Measurements from ENCODE around the gene CD44.

CD44 gene

DNA sequence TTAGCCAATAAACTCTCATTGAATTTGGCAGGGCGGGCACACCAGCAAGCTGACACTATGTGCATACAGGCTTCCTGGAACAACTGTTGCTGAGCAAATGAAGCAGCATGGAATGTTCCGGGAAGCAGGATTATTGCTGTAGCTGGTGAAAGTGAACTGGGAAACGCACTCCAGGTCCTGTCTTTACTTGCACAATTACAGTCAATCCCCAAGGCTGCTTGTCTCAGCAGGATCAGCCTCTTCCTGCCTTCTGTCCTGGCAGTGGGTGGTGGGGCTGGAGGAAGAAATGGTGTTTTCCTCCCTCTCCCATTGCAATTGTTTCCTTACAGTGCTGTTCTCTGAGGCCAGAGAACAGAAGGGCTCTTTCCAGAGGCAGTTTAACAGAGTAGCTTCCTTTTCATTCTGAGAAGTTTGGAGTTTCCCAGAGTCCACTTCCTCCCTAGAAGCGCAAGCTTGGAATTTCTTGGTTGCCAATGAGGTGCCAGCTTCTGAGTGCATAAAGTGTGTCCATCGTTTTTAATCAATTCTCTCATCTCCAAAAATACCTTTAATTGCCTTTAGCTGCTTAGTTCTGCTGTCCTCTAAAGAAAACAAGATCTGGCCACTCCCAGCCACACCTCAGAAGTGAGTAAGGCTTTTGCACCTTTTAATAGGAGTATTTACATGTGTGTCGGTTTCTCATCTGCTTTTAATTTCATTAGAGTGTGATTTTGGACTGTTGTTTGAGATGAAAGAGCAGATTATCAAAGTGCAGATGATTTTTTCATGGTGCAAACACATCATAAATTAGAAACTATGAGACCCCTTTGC is 19.9 kb downstream of the CD44 start:
- no peak for DNase-seq (ENCODE audit: low read depth, low spot score)

DNA sequence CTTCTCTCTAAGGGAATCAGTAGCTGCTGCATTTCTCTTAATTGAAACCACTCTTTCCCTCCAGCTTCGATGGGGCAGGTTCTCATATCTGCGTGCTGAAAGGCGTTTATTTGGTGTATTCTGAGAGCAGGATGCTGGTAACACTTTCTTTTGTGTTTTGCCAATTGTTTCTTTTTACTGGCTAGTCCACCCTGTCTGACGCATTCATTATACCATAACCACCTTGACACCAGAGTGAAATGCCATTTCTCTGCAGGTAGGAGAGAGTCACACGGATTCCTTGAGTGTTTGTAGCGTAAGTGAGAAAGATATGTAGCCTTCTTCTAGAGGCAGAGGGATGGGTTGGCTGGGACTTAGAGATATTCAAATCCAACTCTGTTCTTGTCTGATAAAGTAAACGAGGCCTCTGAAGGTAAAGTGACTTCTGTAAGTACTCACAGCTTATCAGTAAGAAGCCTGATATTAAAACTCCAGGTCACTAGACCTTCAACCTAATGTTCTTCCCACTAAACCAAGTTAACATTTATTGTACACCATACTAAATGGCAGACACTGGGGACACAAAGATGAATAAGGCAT is 21.4 kb downstream of the CD44 start:
- no peak for DNase-seq (ENCODE audit: low read depth, low spot score)

DNA sequence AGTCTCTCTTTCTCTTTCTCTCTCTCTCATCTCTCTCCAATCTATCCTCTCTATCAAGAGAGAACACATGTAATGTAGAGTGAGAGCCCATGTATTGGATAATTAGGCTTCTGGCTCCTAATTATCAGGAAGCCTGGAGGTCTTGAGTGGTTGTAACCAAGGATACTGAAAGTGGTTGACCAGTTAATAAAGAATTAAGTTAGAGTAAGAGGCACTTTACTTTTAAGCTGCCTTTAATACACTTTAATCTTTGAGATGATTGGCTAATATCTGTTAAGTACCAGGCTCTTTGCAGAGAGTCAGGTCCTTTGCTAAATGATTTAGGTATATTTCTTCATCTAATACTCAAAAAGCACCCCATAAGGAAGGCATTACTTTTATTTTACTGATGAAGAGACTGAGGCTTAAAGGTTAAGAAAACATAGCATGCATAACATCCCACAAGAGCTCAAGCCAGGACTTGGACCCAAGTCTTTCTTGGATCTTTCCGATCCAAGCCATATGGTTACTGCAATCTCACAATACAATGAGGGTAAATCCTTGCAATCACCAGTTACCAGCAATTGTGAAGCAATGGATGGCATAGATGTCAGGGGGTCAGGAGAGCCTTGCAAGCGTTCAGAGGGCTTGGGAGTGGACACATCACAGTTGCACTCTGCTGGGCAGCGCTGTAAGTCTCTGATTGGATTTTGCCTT is 22.1 kb downstream of the CD44 start:
- no peak for DNase-seq (ENCODE audit: low read depth, low spot score)

DNA sequence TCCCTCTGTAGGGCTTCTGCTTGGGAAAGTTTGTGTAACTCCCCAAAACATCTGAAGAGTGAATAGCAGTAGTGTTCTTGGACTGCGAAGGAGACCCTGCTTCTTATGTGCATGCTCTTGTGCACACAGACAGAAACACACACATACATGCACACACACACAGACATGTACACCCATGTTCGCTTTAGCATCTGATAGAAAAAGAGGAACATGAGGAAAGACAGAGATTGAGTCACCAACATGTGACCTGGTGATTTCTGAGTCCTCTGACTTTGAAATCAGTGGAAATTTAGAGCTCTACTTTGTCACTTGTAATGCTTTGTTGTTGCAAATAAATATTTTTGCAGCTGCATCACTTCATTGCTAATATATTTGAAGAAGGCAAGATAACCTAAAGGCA is 23.8 kb downstream of the CD44 start:
- DNase-seq (ENCODE audit: low read depth, low spot score) = no peak

DNA sequence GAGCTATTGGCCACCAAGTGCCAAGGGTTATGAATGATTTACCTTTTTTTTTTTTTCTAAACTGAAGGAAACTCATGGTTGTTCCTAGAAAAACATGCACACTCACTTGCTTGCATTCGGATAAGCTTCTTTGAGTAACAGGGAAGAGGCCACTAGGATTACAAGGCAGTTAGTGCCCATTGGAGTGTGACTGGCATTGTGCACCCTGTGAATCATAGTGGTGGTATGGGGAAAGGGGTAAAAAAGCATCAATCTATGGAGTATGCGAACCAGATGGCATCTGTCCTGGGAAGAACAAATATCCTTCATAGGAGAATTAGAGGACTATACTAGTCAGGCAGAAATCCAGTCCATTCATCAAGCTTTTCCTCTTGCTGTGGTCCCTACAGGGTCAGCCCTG is 24.2 kb downstream of the CD44 start:
- DNase-seq (ENCODE audit: low read depth, low spot score) = no peak

DNA sequence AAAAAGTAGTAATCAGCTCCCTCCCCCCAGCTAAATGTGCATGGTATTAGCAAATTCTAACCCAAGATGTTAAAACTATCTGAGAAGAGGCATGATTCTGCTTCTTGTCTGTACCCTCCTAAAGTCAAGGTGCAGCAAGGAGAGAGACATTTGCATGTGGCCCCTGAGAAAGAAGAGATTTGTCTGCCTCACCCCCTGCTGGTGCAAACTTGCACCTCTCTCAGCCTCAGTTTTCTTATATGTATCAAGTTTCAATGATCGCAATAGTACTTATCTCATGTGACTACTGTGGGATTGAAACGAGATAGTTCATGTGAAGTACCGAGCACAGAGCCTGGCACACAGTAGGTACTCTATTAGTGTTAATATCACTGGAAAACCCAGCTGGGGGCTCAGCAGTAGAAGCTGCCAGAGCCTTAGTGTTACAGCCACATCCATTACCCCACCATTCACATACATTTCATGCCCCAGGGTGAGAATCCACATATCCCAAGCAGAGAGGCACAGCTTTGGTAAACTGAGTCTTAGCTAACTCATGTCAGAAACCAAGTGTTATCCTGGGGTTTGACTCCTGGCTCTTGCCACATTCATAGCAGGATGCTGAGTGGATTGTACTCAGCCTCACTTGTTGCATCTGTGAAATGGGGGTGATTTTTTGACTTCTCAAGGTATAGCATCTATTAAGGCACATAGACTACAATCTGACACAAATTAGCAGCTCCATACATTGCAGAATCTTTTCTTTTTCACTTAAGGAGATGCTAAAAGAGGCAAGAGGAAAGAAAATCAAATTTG is 24.9 kb downstream of the CD44 start:
- DNase-seq (ENCODE audit: low read depth, low spot score) = no peak

DNA sequence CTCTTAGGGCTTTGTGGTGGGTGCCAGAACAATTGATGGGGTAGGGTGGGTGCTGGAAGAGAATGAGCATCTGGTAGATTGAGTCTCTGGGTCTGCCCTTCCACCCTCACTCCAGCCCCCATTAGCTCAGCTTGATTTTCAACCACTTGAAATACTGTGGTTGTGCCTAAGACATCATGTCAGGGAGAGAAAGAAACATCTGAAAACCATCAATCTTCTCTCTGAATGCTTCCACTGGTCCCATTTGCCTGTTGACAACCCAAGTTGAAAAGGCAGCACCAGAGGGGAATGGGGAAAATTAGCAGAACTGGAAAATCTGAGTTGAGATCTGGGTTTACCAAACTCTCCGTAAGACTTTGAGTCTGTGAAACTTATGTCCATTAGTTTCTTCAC is 26.1 kb downstream of the CD44 start:
- DNase-seq (ENCODE audit: low read depth, low spot score) = no peak

DNA sequence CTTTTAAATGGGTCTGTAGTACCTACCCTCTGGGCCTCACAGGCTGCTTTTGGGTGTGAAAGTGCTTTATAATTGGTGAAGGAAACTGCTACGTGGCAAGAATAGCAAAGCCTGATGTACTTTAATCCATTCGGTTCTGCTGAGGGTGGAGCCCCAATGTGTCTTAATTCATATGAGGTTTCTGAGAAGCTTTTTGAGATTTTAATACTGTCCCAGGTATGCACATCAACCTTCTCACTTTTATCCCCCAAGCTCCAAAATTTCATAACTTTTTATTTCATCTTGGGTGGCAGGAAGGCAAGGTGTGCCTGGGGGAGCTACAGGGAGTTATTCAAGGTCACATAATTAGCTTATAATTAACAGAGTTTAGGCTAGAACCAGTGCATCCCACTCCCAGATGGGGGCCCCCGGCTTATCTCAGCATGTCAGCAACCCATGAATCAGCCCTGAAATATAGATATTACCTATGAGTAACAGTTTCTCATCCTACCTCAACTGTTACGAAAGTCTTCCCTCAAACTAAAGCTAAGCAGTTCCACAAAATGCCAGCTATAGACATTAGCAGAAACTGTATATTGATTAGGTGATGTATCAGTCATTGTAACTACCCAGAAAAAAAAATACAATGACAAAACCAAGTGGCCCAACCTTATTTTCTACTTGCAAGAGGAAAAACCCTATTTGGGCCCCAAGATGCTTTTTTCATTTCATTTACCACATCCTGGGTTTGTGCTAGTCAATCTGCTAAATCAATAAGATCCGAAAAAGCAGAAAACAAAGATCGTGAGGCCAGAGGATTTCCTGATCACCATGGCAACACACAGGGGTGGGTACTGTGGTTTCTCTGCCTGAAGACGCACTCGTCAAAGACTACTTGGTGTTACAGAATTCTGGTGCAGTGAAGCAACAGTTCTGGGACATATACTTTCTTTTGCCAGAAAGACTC is 26.7 kb downstream of the CD44 start:
- DNase-seq (ENCODE audit: low read depth, low spot score) = no peak

DNA sequence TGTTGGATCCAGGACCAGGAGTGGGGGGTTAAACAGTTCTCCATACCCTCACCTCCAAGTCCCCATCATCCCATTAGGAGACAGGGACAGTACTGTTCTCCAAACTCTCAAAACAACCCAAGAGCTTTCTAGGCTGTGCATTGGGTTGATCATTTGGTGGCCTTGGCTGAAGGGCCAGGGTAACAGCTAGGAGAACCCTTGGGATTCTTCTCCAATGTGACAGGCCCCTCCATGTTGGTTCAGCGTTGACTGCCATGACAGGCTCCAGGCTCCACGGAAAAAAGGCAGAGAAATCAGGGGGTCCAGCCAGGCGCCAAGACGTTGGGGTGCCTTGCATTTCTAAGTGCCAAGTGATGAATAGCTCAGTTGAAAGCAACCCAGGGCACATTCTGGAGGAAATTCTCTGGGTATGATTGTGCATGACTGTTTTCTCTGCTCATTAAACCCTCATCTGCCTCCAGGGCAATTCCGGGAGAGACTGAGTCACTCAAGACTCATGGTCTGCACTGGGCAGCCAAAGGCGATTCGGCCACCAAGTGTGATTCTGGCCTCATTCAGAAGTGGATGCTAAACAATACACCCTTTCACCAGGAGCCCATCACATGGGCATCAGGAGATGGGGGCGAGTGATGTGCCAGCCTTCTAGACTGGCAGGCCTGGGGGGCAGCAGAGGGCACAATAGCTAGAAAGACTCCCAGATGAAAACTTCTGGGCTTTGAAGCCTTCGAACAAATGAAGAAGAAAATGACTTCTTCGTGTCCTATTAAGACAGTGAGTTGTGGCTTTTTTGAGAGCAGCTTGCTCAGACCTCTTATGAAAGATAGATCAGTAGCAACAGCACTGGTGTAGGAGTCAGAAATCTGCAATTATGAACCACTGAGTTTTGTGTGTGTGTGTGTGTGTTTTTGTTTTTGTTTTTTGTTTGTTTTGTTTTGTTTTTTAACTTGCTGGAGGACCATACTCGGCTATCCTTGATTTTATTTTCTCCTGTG is 27.7 kb downstream of the CD44 start:
- DNase-seq (ENCODE audit: low read depth, low spot score) = no peak

DNA sequence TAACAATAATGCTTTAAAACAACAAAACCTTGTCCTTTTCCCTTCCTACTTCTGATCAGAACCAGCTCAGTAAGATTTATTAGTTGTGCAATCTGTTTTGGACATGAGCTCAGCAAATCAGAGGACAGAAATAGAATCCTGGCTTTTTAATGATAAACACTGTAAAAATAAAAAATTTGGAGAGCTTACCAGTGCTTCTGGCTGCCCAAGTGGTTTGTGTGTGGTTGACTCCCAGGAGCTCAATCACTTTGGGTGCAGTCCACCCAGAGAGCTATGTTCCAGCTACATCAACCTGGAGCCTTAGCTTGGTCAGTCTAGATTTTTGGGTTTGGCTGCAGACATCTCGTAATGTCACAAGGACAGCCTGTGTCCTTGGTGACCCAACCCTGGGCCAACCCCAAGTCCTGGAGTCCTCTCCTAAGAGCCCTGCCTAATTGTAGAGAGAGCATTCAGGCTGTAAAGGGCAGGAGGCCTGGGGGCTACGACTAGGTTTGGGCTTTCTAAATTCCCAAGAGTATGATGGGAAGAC is 28.5 kb downstream of the CD44 start:
- no peak for DNase-seq (ENCODE audit: low read depth, low spot score)

DNA sequence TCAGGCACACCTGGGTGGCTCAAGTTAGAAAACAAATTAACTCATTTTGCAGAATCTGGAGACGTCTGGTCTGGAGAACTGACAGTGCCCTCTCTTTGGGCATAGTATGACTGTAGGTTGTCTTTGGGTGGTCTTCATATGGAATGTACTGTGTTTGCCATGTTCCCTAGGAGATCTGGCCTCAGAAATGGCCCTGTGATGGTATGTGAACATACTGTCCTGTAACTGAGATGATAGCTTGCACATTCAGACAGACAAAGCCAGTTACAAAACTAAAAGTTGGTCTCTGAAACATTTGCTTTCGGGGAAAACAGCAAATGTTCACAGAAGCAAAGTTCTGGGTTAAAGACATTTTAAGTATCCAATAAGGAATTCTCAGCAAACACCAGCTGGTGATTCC is 29.7 kb downstream of the CD44 start:
- no peak for DNase-seq (ENCODE audit: low read depth, low spot score)

DNA sequence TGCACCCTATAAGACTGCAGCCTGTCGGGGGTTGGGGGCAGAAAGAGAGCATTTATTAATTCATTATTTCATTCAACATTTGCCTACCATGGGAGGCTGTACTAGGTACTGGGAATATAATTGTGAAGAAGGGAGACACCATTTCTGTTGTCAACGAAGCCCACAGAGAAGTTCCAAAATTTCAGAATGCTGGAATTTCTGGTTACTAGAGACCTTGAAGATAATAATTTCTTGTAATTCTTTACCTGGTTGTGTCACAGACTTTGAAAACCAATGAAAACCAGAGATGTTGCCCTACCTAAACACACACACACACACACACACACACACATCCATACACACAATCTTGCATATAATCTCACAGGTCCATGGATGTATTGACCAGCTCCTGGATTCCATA is 30.1 kb downstream of the CD44 start:
- no peak for DNase-seq (ENCODE audit: low read depth, low spot score)

DNA sequence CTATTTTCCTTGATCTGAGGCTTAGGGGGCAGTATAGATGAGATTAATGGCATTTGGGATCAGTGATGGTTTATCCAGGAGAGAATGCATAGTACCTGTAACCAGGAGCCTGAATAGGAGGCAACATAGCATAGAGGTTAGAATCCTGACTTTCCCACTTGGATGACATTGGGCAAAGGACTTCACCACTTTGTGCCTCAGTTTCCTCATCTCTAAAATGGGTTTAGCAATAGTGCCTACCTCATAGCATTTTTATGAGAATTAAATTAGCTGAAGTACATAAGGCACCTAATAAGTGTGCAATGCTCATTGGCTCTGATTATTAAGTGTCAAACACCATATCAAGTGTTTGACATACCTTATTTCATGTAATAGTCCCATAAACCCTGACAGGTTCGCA is 30.8 kb downstream of the CD44 start:
- no peak for DNase-seq (ENCODE audit: low read depth, low spot score)

DNA sequence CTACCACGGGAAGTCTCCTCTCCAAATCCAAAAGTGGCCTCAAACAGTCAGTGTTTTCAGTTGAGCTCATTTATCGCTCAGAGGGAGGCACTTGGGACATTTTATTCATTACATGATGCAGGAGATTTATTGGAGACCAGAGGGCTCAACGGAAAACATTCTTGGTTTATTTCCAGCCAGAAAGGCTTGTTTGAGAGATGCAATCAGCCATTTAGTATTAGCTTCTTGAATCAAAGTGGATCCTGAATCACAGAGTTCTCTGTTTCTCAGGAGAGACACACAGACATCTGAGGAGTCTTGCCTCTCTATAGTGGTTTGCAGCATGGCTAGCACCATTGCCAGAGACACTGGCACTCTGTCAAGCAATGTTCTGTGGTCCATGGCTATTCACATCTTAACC is 31.5 kb downstream of the CD44 start:
- no peak for DNase-seq (ENCODE audit: low read depth, low spot score)

DNA sequence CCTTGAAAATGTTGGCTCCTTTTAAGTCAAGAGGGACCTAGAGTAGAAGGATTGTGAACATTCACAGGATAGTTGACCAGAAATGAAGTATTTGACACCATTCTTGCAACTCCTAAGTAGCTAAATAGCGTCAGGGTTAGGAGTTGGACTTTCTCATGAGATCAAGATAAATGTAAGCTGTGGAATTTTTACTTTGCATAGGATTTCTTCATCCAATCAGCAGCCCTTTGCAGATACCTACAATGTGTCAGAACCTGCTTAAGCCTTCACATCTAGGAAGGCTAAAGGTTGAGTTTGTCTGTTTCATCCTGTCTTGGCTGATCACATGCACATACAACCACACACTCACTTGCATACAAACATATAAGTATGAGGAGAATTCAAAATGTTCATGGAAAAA is 32.3 kb downstream of the CD44 start:
- no peak for DNase-seq (ENCODE audit: low read depth, low spot score)

DNA sequence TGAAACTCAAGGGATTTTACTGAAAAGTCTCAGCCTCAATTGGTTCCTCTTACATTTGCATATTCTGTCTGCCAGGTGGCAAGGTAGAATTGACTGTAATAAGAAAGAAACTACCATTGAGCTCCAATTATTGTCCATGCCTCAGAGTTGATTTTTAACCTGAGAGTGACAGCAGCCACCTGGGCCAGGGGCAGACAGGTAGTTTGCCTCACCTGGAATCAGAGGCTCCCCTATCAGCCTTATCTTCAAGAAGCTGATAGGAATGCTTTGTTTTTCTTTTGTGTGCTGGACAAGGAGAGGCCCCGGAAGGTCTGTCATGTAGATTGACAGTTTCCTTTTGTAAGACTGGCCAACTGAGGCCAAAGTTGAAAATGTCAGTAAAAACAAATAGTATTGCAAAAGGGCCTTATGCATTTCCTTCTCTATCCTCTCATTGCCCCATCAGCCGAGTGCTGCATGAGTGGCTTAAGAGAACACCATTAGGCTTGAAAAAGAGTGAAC is 34.1 kb downstream of the CD44 start:
- no peak for DNase-seq (ENCODE audit: low read depth, low spot score)

DNA sequence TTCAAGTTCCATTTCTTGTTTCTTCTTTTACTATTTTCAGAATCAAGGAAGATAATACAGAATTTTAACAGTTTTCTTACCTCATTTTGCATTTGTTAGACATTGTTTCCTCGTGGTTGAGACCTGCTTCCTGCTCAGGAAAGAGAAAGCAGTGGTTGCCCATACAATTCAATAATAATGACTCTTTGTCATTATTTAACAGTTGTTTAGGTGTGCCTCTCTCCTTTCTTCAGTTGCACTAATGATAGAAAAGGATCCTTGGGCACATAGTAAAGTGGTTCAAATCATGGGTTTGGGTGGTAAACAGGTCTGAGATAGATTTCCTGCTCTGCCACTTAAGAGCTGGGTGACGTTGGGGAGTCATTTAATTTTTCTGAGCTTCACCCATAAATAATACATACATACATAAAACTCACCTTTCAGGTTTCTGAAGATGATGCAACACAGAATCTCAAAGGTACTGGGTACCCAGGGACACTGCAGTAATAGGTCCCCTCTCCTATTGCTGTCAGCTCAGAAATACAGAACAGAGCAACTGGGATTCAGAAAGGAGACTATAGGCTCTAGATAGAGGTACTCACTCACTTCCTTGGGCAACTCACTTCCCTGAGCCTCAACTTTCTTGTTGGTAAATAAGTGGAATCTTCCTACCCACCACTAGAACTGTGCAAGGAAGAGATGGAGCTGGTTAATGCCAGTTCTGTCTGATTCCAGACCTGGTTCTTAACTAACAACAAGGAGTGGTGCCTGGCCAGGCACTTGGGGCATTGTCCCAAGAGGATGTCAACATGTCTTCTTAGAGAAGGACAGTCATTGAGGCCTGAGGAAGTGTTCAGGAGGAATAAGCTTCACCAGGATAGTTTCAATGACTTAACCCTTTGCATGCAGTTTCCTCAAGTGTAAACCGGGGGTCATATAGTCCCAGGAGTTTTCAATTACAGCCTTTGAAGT is 34.9 kb downstream of the CD44 start:
- DNase-seq (ENCODE audit: low read depth, low spot score) = no peak

DNA sequence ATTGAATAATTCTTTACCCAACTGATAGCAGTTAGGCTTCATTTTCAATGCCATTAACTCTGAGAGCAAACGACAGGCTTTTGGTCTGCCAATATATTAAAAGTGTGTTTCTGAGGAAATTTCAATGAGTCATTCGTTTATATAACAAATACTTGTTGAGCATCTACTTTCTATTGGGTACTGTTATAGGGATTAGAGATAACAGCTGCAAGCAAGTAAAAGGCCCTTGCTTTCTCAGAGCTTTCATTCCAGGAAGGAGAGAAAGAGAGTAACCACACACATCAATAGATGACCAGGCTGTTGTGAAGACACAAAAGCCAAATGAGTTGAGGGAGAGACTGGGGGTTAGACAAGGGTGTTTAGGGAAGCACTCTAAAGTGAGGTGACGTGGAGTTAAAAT is 35.7 kb downstream of the CD44 start:
- DNase-seq (ENCODE audit: low read depth, low spot score) = no peak
